ENCODE data around the gene STK10. TPM values are rescaled to one million over a fixed set of nuclear protein-coding genes. Genes with fewer than 3 reads are reported as not detected.

The STK10 gene
- total and polyA plus RNA-seq, 3 donors from 2014 or later, result 48.8 to 148 (median 142) TPM

DNA sequence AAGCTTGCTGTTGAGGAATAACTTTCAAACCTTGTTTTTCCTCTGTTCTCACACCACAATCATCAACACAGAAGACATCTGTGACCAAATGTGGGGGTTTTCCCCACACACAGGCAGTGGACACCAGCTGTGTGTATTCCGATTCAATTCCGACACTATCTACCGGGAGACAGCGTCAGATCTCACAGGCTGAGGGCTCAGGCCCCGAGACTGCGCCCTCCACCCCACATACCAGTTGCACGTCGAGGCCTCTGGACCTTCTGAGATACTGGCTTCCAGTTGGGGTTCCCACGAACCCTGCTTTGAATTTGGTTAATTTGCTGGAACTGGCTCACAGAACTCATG, 41.3 kb downstream of the STK10 start:
- H3K27me3 ChIP-seq, result no peaks in the 10 kb centered on the region
- intact Hi-C loops (cut with DNase I; ENCODE audit: low total_unique reads), result no loop called here
- TF ChIP-seq, protein P1, sequence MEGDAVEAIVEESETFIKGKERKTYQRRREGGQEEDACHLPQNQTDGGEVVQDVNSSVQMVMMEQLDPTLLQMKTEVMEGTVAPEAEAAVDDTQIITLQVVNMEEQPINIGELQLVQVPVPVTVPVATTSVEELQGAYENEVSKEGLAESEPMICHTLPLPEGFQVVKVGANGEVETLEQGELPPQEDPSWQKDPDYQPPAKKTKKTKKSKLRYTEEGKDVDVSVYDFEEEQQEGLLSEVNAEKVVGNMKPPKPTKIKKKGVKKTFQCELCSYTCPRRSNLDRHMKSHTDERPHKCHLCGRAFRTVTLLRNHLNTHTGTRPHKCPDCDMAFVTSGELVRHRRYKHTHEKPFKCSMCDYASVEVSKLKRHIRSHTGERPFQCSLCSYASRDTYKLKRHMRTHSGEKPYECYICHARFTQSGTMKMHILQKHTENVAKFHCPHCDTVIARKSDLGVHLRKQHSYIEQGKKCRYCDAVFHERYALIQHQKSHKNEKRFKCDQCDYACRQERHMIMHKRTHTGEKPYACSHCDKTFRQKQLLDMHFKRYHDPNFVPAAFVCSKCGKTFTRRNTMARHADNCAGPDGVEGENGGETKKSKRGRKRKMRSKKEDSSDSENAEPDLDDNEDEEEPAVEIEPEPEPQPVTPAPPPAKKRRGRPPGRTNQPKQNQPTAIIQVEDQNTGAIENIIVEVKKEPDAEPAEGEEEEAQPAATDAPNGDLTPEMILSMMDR (IDR thresholded peaks at IDR 0.05), result no peak
- TF ChIP-seq POLR2A (IDR thresholded peaks at IDR 0.05), result no peak
- H3K27ac ChIP-seq, result peak overlapping the region in 1 of 2 donors; percentile 37
- no peaks in the 10 kb centered on the region for H3K36me3 ChIP-seq (ENCODE audit: low read depth, missing control alignments)
- H3K4me1 ChIP-seq, result peaks cover 57% of the 10 kb centered on the region
- no peaks in the 10 kb centered on the region for H3K9me3 ChIP-seq
- no peak for DNase-seq
- H3K4me3 ChIP-seq, result no peak overlapping the region
- 84 to 100% methylated on average over 9 of the region's 9 CpGs for WGBS, 2 donors

DNA sequence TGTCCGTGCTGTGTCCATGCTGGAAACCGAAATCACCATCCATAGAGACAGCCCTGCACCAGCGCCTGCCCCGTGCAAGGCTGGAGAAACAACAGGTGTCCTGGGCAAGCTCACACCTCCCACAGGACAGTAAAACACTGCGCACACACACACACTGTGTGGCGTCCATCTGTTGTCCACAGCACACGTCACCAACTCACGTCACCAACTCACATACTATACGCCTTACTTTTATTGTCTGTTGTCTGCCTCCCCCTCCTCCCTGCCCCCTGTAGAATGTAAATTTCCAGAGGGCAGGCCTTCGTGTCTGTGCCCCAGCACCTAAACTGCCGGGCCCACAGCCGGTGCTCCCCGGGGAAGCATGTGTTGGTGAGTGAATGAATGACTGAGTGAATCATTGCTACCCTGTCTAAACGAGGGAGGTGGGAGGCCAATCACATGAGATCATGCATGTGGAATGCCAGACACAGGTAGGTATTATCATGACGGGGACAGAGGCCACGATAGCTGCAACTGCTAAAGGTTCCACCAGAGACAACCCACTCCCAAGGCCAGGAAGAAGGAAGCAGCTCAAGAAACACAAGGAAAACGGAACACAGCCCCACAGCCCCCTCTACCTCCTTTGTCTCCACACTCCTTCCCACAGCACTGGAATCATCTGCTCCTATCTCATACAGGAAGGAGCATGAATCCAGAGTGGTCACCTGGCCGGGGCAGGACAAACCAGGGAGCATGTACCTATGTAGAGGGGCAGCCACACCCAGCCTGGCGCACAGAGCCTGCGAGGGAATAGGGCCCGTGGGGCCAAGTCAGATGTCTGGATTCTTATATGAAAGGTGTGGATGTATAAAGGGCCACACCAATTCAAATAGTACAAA, 41.9 kb downstream of the STK10 start:
- intact Hi-C loops (cut with DNase I; ENCODE audit: low total_unique reads), result no loop called here
- Histone ChIP-seq H3K36me3 (ENCODE audit: low read depth, missing control alignments) (no peaks in the 10 kb centered on the region), H3K4me3 (no peak overlapping the region), H3K9me3 (no peaks in the 10 kb centered on the region), H3K27ac (peak overlapping the region; percentile 37 to 59), H3K27me3 (no peaks in the 10 kb centered on the region), H3K4me1 (peaks cover 61% of the 10 kb centered on the region)
- no peak for DNase-seq
- TF ChIP-seq, protein P1 (IDR thresholded peaks at IDR 0.05), result no peak
- TF ChIP-seq POLR2A (IDR thresholded peaks at IDR 0.05), result no peak
- 74 to 92% methylated on average over 18 to 21 of the region's 21 CpGs for WGBS, 2 donors

DNA sequence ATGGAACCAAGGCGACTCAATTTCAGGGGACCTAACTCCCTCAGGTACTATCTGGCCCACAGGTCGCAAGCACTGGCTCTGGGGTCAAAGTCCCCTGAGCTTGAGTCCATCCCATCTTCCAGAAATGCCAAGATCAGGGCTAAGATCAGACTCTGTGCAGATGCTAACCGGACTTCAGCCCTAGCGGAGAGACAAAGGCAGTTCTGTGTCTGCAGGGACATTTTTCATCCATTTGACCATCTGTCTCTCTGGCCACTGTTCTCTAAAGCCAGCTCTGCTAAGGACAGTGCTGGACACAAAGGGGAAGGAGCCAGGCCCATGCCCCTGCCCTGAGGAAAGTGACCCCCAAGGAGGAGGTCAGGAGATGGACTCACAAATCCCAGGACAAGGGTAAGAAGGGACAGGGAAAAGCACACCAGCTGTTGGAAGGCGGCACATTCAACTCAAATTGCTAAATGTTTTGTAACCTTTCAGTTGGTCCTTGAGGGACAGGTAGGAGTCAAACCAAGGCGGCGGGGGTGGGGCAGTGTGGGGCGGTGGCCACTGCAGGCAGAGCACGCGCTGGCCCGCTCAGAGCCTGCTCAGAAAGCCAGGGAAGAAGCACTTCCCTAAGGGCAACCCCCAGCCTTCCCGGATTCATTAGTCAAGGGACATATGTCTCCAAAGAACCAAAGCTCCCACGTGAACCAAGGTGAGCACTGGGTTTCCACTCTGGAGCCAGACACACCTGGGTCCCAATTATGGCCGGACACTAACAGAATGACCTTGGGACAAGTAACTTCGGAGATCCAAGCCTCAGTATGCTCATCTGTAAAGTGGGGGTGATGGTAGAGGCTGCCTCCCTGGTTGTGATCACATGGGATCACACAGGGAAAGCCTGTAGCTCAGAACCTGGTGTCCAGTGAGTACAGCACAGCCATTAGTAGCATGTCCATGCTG, 42.8 kb downstream of the STK10 start:
- 67 to 74% methylated on average over 11 to 15 of the region's 15 CpGs for WGBS, 2 donors
- Histone ChIP-seq H3K4me3 (no peak overlapping the region), H3K9me3 (no peaks in the 10 kb centered on the region), H3K27me3 (no peaks in the 10 kb centered on the region), H3K4me1 (peaks cover 61% of the 10 kb centered on the region), H3K27ac (peak overlapping the region; percentile 37 to 59), H3K36me3 (ENCODE audit: low read depth, missing control alignments) (no peaks in the 10 kb centered on the region)
- no peak for DNase-seq
- intact Hi-C loops (cut with DNase I; ENCODE audit: low total_unique reads), result no loop called here
- TF ChIP-seq POLR2A (IDR thresholded peaks at IDR 0.05), result no peak
- TF ChIP-seq, protein P1 (IDR thresholded peaks at IDR 0.05), result no peak

DNA sequence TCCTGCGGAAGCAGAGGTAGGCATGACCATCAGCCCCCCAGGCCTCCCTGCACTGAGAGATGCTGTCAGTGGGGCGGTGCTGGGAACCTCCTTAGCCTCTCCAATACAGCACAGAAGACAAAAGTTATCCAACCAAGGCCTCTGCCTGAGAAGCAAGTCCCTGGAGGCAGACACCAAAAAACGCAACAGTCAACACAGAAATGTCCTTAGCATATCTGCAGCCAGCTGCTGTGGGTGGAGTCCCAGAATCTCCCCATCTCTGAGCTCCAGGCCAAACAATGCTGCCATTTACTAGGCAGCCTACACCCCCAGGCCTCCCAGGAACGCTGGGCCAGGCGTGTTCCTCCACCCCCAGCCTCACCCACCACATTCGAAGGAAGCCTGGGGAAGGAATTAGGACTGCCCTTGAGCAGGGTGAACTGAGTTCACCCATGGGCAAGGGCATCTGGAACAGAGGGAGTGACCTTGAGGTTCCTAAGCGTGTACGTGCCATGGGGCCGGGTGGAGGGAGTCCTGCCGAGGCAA, 43.7 kb downstream of the STK10 start:
- Histone ChIP-seq H3K36me3 (ENCODE audit: low read depth, missing control alignments) (no peaks in the 10 kb centered on the region), H3K4me1 (peaks cover 57% of the 10 kb centered on the region), H3K27ac (peak overlapping the region; percentile 31 to 59), H3K9me3 (no peaks in the 10 kb centered on the region), H3K4me3 (no peak overlapping the region), H3K27me3 (no peaks in the 10 kb centered on the region)
- 43 to 69% methylated on average over 10 of the region's 10 CpGs for WGBS, 2 donors
- peak; percentile 94 for DNase-seq
- no peak for TF ChIP-seq POLR2A (IDR thresholded peaks at IDR 0.05)
- TF ChIP-seq, protein P1 (IDR thresholded peaks at IDR 0.05), result no peak
- intact Hi-C loops (cut with DNase I; ENCODE audit: low total_unique reads), result no loop called here
